ENCODE data around the gene NFS1. TPM values are rescaled to one million over a fixed set of nuclear protein-coding genes. Genes with fewer than 3 reads are reported as not detected.

Gene NFS1
- total RNA-seq, 2 donors from 2014 or later, result 17.0 to 30.9 TPM

DNA sequence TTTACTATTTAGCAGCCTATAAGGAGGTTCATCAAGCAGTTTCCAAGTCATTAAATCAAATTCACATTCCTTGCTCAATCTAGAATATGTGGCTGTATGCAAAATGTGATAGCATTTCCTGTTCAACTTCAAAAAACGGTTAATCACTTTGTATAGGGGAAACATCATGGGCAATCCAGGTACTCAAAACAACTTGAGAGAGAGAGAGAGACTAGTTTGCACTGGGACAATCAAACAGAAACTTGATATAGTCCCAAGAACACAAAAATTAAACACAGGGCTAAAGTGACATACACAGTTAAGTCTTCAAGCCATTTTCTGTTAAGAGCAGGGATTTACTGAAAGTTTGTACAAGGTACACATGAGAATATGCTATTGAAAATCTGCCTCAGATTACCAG, 41.9 kb downstream of the NFS1 start:
- no peak overlapping the region for H3K27ac ChIP-seq (ENCODE audit: low read depth, low read length)
- H3K9ac ChIP-seq (ENCODE audit: extremely low read depth, low read length, poor library complexity, severe bottlenecking), result no peak overlapping the region
- peak overlapping the region; percentile 23 for H3K27ac Mint-ChIP-seq
- no peak overlapping the region for H3K4me3 ChIP-seq (ENCODE audit: low read length)
- H3K36me3 Mint-ChIP-seq (ENCODE audit: low read depth), result peaks cover 16% of the 10 kb centered on the region
- peaks cover 14% of the 10 kb centered on the region for H3K4me1 Mint-ChIP-seq
- no peak for DNase-seq
- no peaks in the 10 kb centered on the region for H3K9me3 Mint-ChIP-seq
- H3K9me3 ChIP-seq (ENCODE audit: control insufficient read depth, low read length), result no peaks in the 10 kb centered on the region
- H3K27me3 Mint-ChIP-seq (ENCODE audit: insufficient read depth), result no peaks in the 10 kb centered on the region
- H3K4me3 Mint-ChIP-seq, result no peak overlapping the region
- H3K36me3 ChIP-seq (ENCODE audit: control insufficient read depth, insufficient read depth, low read length), result peaks cover 50% of the 10 kb centered on the region
- H3K4me1 ChIP-seq (ENCODE audit: control insufficient read depth, insufficient read depth, low read length), result no peaks in the 10 kb centered on the region
- TF ChIP-seq CTCF (conservative IDR thresholded peaks at IDR 0.05), result no peak
- no peaks in the 10 kb centered on the region for H3K27me3 ChIP-seq (ENCODE audit: control insufficient read depth, insufficient read depth, low read length, poor library complexity, severe bottlenecking)
- WGBS, 2 experiments (ENCODE audit: insufficient coverage in 1 of 2, insufficient read length in 1 of 2), result 80 to 91% methylated on average over 1 of the region's 1 CpG

GRCh38 chr20:35654415-35654814, 44.7 kb downstream of the NFS1 start:
- Mint-ChIP-seq H3K9me3 (no peaks in the 10 kb centered on the region), H3K36me3 (ENCODE audit: low read depth) (peaks cover 21% of the 10 kb centered on the region), H3K4me3 (no peak overlapping the region), H3K27ac (no peak overlapping the region), H3K4me1 (peaks cover 8% of the 10 kb centered on the region), H3K27me3 (ENCODE audit: insufficient read depth) (no peaks in the 10 kb centered on the region)
- 96 to 97% methylated on average over 7 to 9 of the region's 9 CpGs for WGBS, 2 experiments (ENCODE audit: insufficient coverage in 1 of 2, insufficient read length in 1 of 2)
- no peaks in the 10 kb centered on the region for H3K27me3 ChIP-seq (ENCODE audit: control insufficient read depth, insufficient read depth, low read length, poor library complexity, severe bottlenecking)
- no peaks in the 10 kb centered on the region for H3K4me1 ChIP-seq (ENCODE audit: control insufficient read depth, insufficient read depth, low read length)
- no peak for DNase-seq
- no peak overlapping the region for H3K27ac ChIP-seq (ENCODE audit: low read depth, low read length)
- H3K9ac ChIP-seq (ENCODE audit: extremely low read depth, low read length, poor library complexity, severe bottlenecking), result no peak overlapping the region
- H3K4me3 ChIP-seq (ENCODE audit: low read length), result no peak overlapping the region
- H3K36me3 ChIP-seq (ENCODE audit: control insufficient read depth, insufficient read depth, low read length), result peaks cover 62% of the 10 kb centered on the region
- TF ChIP-seq CTCF (conservative IDR thresholded peaks at IDR 0.05), result no peak
- no peaks in the 10 kb centered on the region for H3K9me3 ChIP-seq (ENCODE audit: control insufficient read depth, low read length)

GRCh38 chr20:35653893-35654292, 45.3 kb downstream of the NFS1 start:
- Mint-ChIP-seq H3K36me3 (ENCODE audit: low read depth) (peaks cover 18% of the 10 kb centered on the region), H3K27ac (no peak overlapping the region)
- 91 to 92% methylated on average over 3 to 4 of the region's 4 CpGs for WGBS, 2 experiments (ENCODE audit: insufficient coverage in 1 of 2, insufficient read length in 1 of 2)

More at GRCh38 chr20:35653893-35654292, 45.3 kb downstream of the NFS1 start:
- H3K27me3 Mint-ChIP-seq (ENCODE audit: insufficient read depth), result no peaks in the 10 kb centered on the region
- no peak overlapping the region for H3K4me3 ChIP-seq (ENCODE audit: low read length)
- DNase-seq, result no peak
- H3K9me3 Mint-ChIP-seq, result no peaks in the 10 kb centered on the region
- H3K9ac ChIP-seq (ENCODE audit: extremely low read depth, low read length, poor library complexity, severe bottlenecking), result no peak overlapping the region
- no peak overlapping the region for H3K27ac ChIP-seq (ENCODE audit: low read depth, low read length)
- H3K9me3 ChIP-seq (ENCODE audit: control insufficient read depth, low read length), result no peaks in the 10 kb centered on the region
- H3K4me3 Mint-ChIP-seq, result no peak overlapping the region
- peaks cover 67% of the 10 kb centered on the region for H3K36me3 ChIP-seq (ENCODE audit: control insufficient read depth, insufficient read depth, low read length)
- no peak for TF ChIP-seq CTCF (conservative IDR thresholded peaks at IDR 0.05)
- peaks cover 5% of the 10 kb centered on the region for H3K4me1 Mint-ChIP-seq
- no peaks in the 10 kb centered on the region for H3K4me1 ChIP-seq (ENCODE audit: control insufficient read depth, insufficient read depth, low read length)
- no peaks in the 10 kb centered on the region for H3K27me3 ChIP-seq (ENCODE audit: control insufficient read depth, insufficient read depth, low read length, poor library complexity, severe bottlenecking)

Data from endodermal cell (in vitro differentiated cells).